NOMO-1 treated with dmso at 0.1 percent for 144 hours (cell line): Measurements from ENCODE around the gene LRRC25.

ENCODE experiments used
- DNase-seq: peaks from one replicate; lab custom pipeline; 2025; ENCODE audit not compliant: unreplicated experiment; lab: John Stamatoyannopoulos, UW

Gene LRRC25

DNA sequence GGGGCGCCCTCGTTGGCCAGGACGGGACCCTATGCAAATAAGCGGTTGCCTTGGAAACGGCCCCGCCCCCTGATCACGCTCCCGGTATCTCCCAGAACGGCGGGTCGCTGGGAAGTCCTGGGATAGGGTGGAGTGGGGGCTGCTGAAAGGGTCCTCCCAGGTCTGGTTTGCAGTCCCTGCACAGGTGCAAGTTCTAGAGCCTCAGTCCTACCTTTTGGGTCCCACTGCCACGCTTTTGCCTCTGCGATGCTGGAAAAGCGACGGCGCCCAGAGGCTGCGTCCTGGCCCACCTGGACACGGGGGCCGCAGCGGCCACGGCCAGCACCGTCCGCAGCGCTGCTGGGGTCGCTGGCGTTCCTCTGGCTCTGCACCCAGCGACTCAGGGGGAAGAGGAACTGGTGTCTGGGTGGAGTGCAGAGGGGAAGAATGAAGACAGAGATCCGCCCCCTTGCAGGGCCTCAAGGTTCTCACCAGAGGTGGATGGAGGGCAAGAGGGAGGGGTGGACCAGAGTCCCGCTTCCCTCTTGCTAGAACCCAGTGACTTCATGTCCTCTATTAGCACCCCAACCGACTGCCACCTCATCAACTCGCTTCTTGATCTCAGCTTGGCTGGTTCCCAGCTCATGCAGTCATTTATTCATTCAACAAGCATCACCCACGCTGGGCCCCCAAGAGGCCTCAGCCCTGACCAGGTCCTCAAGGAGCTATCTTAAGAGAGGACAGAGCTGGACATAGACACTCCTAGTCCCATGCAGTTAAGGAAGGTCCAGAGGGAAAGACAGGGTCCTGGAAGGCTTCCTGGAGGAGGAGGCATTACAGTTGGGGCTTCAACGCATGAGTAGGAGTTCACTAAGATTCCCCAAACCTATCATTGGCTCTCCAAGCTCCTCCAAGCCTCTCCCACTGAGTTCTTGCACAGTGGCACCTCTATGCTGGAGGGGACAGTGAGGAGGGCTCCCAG lies at the start of gene LRRC25:
Gene LRRC25, minus strand, starts transcription at position 381 of the 961 bp plus-strand sequence. CDS start 659 bp downstream, outside the sequence.
- peak; percentile 98 for DNase-seq

- DNase-seq: no peak
Observed at GRCh38 chr19:18446811-18447359, 49.5 kb upstream of the LRRC25 start.

DNA sequence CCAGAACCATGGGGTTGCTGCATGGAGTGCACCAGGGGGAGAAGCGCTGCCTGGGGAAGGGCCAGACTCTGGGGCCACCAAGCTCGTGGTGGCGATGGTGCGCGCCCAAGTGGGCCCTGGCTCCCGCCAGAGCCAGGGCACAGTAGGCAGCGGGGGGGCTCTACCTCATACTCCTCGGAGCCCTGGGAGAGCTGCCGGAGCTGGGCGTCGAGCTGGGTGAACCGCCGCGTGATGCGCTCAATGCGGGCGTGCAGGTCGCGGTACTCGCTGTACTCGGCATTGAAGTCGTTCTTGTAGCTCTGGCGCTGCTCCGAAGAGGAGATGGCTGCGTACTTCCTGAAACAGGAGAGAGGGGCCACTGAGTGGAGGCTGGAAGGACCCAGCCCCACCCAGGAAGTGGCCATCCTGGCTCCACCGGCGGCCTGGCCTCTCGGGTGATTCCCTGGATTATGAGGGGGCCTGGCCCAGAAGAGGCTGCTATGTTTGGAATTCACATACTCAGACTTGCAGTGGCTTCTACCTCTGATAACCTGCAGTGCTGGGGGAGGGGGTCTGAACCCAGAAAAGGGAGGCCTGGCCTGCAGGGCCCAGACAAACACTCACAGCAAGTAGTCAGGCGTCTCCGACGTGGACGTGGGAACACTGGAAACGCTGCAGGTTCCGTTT lies 48.9 kb upstream of the LRRC25 start:
- DNase-seq: no peak

DNA sequence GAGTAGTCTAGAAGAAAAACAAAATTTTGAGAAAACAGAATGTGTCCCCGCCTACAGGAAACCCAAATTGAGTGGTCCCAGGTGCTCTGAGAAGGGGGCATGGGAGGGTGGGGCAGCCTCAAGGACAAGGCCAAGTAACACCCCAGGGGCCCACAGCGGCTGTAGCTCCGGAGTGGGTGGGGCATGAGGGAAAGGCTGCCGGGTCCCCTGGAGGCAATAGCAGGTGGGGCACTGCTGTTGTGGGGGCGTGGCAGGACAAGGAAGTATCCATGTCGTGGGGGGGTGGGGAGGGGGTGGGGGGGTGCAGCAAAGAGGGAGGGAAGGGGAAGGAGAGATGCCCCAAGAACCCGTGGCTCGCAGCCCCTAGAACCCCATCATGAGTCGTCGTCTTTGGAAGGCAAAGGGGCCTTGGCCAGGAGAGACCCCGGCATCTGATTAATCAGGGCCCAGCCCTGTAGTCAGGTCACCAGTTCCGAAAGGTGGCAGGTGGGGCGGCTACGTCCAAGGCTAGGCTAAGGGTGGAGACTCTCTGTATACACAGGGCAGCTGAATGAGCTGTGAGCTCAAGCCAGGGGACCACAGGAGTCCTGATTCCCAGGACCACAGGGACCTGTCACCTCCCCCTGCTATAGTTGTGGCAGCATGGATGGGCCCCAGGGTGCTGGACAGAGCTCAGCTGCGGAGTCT lies 48.0 kb upstream of the LRRC25 start:
- no peak for DNase-seq

- DNase-seq: no peak
Observed at GRCh38 chr19:18444513-18444912, 47.1 kb upstream of the LRRC25 start.

- no peak for DNase-seq
Observed at GRCh38 chr19:18443831-18444230, 46.4 kb upstream of the LRRC25 start.

GRCh38 chr19:18443406-18443805 lies 46.0 kb upstream of the LRRC25 start:
- DNase-seq: no peak

DNA sequence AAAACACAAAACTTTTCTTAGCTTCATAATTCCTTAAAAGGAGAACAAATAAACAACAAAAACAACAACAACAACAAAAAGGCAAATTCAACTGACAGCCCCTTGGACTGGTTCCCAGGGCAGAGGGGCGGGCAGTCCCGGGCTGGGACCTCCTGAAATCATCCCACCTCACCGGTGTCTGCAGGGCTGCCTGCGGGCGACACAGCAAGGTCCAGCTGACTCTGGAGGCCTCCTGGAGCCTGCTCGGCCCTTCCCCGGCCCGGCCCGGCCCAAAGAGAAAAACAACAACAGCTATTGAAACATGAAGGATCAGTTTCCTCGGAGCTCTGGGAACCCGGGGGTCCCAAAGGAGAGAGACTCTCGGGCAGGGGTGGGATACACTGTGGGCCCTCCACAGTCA lies 45.5 kb upstream of the LRRC25 start:
- no peak for DNase-seq

DNA sequence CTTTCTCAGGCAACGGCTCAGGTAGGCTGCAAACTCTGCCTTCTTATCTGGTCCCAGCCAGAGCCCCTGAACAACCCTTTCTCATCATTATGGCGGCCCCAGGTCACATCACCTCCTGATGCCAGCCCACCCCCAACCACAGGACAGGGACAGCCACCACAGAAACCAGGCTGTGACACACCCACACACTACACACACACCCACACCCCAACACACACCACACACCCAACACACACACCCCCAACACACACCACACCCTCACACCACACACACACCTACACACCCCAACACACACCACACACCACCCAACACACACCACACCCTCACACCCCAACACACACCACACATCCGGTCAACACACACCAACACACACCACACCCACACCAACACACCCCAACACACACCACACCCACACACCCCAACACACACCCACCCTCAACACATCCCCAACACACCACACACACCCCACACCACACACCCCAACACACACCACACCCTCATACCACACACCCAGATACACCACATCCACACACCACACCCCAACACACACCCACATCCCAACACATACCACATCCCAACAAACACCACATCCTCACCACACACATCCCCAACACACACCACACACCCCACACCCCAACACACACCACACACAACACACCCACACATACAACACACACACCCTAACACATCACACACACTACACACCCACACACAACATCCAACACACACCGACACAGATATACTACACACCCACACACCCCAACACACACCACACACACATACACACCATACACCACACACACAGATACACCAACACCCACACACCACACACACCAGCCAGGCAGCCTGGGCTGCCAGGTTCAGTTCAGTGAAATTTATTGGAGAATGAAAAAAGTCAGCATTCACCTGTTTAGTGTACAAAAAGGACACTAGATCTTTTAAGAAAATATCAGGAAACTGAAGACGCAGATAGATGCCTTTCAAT lies 44.7 kb upstream of the LRRC25 start:
- DNase-seq: no peak

DNA sequence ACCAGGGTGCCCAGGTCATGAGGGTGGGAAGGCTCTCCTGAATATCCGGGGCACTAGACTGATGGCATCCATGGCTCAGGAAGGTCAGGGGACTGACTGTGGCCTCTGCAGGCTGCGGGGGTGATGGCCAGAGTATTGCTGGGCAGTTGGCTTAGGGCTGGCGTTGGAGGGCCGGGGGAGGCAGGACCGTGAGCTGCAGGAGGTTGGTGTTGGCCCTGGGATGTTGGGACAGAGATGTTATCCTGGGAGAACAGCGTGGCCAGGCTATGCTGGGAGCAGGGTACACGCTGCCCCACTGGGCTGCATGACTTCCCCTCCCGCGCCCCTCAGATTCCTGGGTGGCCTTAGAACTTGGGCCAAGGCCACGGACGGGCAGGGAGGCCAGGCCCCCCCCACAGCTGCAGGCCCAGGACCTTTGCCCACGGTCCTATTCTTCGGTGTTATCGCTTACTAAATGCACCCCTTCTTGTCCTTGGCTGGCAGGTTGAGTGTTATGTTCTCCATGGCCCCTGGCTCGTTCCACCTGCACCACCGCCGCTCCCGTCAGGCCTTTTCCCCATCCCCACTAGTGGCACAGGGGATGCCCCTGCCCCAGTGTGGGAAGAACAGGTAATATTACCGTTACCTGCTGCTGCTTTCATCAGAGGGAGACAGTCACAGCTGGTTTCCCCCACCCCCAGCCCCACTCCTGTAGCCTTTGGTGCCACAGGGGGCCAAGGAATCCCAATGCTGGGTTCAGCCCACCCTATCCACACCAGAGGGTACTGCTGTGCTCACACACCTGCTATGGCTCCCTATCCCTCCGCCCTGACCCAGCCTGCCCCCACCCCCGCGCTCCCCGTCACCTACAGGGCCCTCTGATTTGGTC lies 43.7 kb upstream of the LRRC25 start:
- no peak for DNase-seq

GRCh38 chr19:18440415-18440877 lies 43.0 kb upstream of the LRRC25 start:
- DNase-seq: no peak

GRCh38 chr19:18439910-18440237 lies 42.5 kb upstream of the LRRC25 start:
- no peak for DNase-seq

GRCh38 chr19:18439025-18439909 lies 41.8 kb upstream of the LRRC25 start:
- DNase-seq: no peak

DNA sequence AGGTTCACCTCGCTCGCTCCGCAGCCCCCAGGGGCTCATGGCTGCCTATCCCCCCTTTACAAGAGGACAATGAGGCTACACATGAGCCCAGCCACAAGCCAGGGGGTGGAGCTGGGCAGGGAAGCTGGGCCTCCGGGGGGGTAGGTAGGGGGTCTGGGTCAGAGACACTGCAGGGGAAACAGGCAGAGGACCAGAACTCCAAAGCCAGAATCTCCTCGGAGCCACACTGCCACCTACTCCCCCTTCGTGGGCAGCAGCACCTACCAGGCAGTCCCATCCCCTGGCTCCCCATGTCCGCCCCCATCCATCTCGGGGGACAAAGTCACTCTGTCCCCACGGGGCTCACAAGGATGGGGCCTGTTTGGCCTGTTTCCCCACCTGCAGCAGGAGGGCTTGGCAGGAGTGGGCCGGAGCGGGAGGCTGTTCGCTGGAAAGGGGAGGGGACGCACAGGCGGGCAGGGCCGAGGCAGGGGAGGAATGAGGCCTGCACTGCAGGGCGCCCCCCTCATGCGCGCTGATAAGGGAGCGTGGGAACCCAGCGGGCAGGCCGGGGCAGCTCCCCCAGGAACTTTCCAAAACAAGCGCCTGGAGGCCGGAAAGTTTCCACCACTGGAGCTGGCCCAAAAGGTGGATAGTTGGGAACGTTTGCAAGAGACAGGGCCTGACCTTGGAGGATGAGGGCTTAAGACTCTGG lies 41.1 kb upstream of the LRRC25 start:
- no peak for DNase-seq

DNA sequence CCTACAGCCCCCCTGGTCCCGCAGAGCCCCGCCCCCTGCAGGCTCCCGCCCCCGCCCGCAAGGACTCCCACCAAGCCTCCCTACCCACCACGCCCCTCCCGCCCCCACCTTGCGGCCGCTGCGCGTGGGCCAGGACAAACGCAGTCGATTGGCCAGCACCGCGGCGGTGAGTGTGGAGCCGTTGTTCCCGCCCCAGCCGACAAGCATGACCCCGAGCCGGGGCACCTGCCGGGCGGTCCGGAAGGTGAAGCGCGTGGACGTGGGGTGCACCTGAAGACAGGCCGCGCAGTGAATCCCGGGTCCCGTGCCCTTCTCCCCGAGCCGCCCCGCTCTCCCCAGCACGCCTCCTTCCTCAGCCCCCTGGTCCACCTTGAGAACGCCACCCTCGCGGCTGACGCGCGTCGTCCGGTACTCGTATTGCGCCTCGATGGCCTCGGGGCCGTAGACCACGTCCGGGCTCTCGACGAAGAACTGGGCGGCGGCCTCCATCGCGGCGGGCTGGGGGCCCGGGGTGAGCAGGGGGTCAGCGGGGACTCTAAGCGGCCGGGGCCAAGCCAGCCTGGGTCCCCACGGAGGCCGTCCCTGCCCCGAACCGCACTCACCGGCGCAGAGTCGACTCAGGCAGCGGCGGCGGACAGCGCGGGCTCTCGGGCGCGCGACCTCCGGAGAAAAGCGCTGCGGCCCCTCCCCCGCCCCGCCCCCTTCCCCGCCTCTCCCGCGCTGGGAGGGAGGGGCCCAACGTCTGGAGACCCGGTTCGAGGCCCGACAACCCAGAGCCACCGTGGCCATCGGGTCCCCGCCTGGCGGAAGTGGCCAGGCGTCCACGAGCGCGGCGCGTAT lies 40.3 kb upstream of the LRRC25 start, which contains the start of gene ISYNA1:
Gene ISYNA1, minus strand, starts transcription at position 643 of the 840 bp plus-strand sequence. Its CDS starts 154 bp downstream, at position 489.
- DNase-seq: no peak

DNA sequence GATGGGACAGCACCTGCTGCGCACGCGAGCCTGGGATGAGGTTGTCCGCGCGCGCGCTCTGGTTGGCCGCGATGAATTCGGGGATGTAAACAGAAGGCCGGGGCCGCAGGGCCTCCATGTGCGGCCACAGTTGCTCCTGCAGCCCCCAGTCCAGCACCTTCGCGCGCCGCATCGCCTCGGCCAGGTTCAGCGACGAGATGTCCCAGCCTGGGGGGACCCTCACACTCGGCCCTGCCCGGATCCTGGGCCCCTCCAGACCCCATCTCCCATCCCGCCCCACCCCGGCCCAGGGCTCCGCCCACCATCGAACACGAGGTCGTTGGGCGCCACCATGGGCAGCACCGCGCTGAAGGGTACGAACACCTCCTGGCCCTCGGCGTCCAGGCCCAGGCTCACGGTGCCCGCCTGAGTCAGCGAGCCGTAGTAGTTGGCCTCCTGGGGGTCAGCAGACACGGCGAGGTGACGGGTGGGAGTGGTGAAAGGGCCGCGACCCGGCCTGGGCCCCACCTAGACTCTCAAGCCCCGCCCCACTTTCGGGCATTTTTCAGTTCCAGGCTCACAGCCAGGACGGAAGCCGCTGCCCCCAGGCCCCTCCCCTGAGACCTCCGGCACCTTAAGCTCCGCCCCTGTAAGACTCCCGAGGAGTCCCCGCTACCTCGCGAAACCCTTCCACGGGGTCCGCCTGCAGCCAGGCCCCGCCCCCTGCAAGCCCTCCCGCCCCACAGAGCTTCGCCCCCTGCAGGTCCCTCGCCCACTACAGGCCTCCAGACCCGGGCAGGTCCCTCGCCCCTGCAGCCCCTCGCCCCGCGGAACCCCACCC lies 39.5 kb upstream of the LRRC25 start:
- peak; percentile 51 for DNase-seq
